GM21367 (cell line): Measurements from ENCODE around the gene LIN28A.
"Not testable (repeated sequence)": the region's sequence is repeated elsewhere in the genome, so short reads cannot be mapped to it uniquely, and the experiment has no call there.

ENCODE experiments used
- ATAC-seq: cut with Tn5 transposase; IDR thresholded peaks from one replicate; pipeline ENCODE4 v1.9.1; 2021; ENCODE audit not compliant: unreplicated experiment

LIN28A gene

DNA sequence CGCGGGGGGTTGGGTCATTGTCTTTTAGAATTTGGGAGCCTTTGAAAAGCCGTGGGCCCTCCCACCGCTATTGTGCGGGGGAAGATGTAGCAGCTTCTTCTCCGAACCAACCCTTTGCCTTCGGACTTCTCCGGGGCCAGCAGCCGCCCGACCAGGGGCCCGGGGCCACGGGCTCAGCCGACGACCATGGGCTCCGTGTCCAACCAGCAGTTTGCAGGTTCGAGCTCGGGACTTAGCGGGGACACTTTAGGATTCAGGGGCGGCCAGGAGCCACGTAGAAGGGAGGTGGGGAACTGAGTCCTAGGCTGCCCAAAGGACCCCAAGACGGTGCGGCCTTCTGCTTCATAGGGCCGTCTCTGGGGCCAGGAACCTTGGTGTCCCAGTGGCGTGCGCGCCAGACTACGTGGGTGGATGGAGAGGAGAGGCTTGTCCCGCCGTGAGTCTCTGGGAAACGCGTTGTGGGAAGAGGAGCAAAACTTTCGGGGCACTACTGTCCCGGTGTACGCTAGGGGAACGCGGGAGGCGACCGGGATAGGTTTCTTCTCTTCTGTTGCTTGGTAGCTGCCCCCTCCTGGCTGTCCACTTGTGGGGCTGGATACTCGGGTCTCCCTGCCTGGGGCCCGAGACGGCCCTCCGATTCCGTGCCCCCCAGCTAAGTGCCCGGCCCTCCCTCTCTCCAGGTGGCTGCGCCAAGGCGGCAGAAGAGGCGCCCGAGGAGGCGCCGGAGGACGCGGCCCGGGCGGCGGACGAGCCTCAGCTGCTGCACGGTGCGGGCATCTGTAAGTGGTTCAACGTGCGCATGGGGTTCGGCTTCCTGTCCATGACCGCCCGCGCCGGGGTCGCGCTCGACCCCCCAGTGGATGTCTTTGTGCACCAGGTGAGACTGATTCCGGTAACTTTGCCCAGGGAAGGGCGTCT is at the start of gene LIN28A:
Gene LIN28A (plus strand): TSS at position 112 of the 918 bp plus-strand sequence. CDS start 75 bp downstream, at position 187.
- ATAC-seq = no peak

GRCh38 chr1:26361605-26362122 is 49.0 kb upstream of the LIN28A start:
- ATAC-seq = no peak

DNA sequence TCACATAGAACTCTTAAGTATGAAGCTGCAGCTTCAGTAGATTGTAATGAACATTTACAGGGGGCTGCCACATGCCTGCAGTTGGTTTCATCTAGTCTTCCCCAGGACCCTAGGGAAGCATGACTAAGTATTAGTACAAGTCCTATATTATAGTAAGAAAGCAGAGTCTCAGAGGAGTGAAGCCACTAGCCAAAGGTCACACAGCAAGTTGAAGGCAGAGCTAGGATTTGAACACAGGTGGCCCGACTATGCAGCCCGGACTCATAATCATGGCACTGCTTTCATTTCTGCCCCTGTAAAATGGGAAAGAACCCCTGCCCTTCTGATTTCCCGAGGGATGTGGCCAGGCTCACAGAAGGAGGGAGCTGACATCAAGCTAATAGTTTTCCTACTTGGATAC is 48.3 kb upstream of the LIN28A start:
- ATAC-seq = no peak

- no peak for ATAC-seq
Measured at GRCh38 chr1:26363549-26364448, 46.8 kb upstream of the LIN28A start.

DNA sequence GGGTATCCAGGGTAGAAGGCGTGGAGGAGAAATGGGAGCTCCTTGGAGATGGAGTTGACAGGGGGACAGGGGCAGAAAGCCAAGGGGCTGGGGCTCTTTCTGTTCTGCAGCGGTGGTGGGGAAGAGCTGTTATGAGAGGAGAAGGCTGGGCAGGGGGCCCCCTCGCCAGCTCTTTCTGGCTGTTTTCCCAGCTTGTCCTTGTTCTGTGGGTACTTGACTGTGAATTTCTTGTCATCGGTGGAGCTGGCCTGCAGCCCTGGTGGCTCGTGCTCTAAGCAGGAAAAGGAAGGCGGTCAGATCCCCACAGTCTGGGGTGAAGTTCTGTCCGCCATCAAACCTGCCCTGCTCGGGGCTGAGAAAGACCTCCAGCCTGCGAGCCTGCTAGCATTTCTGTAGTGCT is 45.7 kb upstream of the LIN28A start:
- ATAC-seq = no peak

DNA sequence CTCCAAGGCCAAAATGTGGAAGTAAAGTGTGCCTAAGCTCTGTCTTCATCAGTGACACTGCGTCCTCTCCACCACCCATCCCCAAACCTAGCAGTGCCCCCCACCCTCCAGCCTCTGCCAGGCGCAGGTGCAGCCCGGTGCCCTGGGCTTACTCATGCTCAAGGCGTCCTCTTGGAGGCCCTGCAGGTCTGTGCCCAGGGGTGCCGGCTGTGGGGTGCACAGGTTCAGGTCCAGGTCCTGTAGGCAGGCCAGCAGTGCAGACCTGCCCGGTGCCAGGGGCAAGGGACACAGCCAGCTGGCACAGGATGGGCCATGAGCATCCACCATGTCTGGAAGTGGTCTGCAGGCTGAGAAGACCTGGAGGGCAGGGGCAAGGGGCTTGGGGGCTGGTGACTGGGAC is 43.2 kb upstream of the LIN28A start:
- no peak for ATAC-seq

DNA sequence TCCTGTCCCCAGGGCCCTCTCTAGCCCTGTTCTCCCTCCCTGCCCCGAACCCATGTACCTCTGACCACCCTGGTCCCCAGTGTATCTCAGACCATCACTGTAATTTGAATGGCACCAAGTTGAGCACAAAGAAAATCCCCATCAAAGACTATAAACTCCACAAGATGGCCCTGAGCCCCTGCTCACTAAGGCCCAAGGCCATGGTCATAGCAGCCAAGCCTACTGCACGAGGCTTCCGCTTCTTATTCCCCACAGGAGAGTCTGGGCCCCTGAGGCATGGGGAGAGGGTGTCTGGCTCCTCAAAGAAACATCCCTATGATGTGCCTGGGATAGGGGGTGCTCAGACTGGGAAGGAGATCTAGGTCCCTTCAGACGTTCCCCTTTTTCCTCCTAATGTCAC is 42.6 kb upstream of the LIN28A start:
- ATAC-seq = no peak

DNA sequence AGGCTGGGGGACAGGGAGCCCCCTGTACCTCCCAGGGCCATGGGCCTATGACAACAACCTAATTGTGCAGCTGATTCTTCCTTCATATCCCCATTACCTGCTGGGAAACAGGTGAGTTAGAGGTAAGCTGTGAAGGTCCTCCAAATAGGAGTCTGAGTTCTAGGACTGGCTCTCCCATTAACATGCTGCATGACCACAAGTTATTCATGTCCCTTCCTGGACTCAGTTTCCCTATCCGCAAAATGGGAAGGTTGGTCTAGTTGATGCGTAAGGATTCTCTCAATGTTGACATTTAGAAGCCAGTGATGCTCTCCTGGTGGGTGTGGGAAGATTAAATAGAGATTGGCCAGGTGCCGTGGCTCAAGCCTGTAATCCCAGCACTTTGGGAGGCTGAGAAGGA is 42.1 kb upstream of the LIN28A start:
- ATAC-seq = no peak

DNA sequence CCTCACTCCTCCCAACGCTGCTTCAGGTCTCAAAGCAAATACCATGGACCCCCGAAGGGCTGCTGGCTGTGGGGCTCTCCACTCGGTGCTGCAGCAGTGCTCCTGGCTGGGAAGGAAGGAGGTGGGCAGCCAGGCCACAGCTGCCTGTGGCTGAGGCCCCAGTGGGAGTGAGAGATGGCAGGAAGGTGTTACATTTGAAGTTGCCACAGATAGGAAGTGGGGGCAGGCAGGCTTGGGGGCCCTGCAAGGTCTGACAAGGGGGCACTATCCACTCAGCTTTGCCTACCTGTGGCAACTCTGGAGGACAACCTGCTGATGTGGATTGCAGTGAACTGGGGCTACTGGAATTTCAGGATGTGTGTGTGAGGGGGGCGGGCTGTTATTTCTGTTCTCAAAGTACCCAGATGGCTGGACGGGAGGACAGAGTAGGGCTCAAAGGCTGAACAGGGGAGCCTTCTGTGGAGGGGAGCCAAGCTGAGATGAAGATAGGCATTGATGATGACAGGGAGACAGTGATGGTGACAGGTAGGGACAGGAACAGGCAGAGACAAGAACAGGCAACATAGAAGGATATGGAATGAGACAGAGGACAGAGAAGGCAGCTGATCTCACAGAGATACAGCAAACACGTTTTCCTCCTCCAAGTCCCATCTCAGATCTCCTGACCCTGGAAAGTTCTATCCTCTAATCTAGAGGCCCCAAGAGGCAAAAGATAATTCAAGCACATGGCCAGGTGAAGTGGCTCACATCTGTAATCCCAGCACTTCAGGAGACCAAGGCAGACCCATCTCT is 39.8 kb upstream of the LIN28A start:
- ATAC-seq = no peak

DNA sequence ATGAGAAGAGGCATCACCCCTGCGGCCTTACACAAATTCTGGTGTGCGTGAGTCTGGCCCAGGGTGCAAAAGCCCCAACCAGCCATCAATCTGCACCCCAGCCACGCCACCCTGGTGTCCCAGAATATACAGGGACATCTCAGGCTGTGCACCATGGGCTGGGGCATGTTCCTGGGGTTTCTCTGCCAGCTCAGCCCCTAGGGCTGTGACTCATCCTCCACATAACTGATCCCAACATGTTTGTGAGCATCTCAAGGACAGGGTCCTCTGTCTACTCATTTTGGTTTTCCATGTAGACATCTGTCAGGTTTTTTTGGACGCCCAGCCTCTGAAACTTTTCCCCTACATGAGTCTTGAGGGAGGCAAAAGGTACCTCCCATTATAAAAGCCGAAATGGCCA is 38.6 kb upstream of the LIN28A start:
- no peak for ATAC-seq

GRCh38 chr1:26372611-26373010 is 38.0 kb upstream of the LIN28A start, which contains the start of gene ZNF683:
TSS of gene ZNF683 (minus strand) at chr1:26372750. CDS start at chr1:26368571, 4,179 bp downstream.
- not testable (repeated sequence) for ATAC-seq

DNA sequence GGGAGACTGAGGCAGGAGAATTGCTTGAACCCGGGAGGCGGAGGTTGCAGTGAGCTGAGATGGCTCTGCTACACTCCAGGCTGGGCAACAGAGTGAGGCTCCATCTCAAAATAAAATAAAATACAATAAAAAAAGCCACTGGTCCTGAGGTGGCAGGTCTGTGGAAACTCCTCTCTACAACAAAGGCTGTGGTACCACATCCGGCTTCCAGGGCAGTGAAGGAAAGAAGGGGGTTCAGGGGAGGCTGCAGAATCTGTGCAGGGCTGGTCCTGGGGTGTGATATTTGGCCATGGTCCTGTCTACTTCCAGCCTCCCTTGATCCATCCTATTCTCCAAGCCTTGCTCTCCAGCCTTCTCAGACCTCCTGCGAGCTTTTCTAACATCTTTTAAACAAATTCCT is 37.3 kb upstream of the LIN28A start:
- ATAC-seq = no peak

GRCh38 chr1:26373789-26374188 is 36.8 kb upstream of the LIN28A start:
- no peak for ATAC-seq

- not testable (repeated sequence) for ATAC-seq
Measured at GRCh38 chr1:26374361-26374760, 36.3 kb upstream of the LIN28A start.

DNA sequence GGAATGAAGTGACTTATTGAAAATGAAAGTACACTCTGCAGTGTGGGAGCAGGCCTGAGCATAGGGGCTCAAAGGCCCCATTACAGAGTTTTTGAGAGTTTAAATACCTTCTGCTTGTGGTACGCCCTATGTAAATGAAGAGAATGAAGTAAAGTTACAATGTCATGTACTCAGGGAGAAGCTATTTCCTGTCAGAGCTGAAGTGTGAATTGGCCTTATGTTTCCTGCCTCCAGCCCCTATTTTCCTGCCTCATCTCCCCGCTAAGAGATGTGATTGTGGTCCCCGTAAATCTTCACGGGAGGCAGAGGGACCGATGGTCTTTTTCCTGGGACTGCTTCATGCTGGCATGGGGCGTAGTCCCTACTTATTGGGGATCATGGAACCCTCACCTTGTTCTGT is 35.5 kb upstream of the LIN28A start:
- no peak for ATAC-seq

DNA sequence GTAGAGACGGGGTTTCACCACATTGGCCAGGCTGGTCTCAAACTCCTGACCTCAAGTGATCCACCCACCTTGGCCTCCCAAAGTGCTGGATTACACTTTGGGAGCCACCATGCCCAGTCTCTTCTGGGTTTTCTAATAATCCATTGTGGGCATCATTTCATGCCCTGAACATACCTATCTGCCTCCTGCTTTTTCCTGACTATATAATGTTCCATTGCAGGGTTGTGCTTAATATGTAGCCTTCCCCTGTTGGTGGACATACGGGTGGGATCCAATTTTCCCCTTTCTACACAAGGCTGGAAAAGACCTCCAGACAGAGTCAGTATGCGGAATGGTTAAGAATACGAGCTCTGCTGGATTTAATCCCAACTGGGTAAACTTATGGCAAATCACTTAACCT is 34.6 kb upstream of the LIN28A start:
- ATAC-seq = no peak

DNA sequence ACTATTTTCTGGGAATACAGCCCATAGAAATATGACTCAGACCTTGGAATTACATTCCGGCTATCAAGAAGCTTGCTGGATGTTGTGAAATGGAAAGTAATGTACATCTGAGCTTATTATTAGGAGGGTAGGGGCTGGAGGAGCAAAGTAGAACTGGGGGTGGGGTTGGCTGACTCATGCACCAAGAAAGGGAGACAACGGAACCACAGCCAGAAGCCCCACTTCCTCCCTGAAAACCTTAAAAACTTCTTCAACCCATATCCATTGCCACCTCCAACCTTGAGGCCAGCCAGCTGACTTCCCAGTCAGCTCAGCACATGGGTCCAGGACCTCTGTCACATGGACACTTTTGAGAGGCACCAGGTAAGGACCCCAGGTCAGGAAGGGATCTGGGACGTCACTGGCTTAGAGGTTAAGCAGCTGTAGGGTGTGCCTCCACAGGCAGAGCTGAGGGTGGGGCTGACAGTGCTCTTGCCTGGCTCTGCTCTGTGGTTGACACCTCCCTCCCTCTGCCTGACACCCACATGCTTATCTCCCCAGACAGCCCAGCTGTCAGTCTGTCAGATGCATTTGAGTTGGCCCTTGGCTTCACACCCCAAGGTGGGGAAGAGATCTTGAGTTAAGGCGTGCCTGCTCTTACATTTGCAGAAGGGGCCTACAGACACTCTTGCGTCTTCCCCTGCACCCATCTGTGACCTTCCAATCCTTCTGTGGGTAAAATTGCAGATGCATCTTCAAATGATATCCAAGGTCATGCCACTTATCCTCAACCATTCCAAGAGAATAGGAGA is 32.3 kb upstream of the LIN28A start:
- peak; percentile 72 for ATAC-seq

- ATAC-seq = no peak
Measured at GRCh38 chr1:26378879-26379251, 31.8 kb upstream of the LIN28A start.

- no peak for ATAC-seq
Measured at GRCh38 chr1:26384076-26384475, 26.5 kb upstream of the LIN28A start.

DNA sequence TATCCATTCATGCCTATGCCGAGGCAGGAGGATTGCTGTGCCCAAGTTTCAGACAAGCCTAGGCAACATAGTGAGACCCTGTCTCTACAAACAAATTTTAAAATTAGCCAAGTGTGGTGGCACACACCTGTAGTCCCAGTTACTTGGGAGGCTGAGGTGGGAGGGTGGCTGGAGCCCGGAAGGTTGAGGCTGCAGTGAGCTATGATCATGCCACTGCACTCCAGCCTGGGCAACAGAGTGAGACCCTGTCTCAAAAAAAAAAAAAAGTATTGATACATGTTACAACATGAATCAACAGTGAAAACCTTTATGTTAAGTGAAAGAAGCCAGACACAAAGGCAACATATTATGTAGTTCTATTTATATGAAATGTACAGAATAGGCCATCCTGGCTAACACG is 25.6 kb upstream of the LIN28A start:
- ATAC-seq = not testable (repeated sequence)
